ENCODE results near the gene JMY. TPM values are rescaled to one million over a fixed set of nuclear protein-coding genes. Genes with fewer than 3 reads are reported as not detected.
"Not testable (repeated sequence)": the region's sequence is repeated elsewhere in the genome, so short reads cannot be mapped to it uniquely, and the experiment has no call there.

Gene JMY
- total and polyA plus RNA-seq, 9 donors, result 9.9 to 30.3 (median 22.1) TPM

DNA sequence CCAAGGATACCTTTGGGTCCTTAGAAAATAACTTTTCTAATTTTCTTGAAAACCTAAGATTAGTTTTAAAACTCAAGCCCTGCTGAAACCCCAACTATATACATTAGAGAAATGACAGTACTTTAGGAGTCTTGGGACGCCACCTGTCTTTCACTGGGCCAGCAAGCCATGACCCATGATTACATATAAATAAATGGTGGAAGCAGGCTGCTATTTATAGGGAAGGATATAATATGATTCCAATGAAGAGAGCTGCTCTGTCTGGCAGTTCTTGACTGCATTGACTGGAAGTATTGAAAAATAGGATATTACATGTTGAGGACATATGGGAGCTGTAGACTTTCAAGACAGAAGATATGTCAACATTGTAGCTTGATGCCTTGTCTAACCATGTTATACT, 7.3 kb downstream of the JMY start:
- no peak overlapping the region for H3K4me3 ChIP-seq
- 91 to 100% (median 98%) methylated on average over 1 of the region's 1 CpG for WGBS, 3 donors
- H3K9me3 ChIP-seq, result no peaks in the 10 kb centered on the region
- no peaks in the 10 kb centered on the region for H3K27me3 ChIP-seq
- H3K4me1 ChIP-seq (ENCODE audit: insufficient read depth), result peaks cover 3% of the 10 kb centered on the region
- DNase-seq, result no peak
- no peaks in the 10 kb centered on the region for H3K36me3 ChIP-seq
- TF ChIP-seq POLR2A (IDR thresholded peaks at IDR 0.05) (no peak), EP300 (IDR thresholded peaks at IDR 0.05) (no peak)
- TF ChIP-seq, protein P1, sequence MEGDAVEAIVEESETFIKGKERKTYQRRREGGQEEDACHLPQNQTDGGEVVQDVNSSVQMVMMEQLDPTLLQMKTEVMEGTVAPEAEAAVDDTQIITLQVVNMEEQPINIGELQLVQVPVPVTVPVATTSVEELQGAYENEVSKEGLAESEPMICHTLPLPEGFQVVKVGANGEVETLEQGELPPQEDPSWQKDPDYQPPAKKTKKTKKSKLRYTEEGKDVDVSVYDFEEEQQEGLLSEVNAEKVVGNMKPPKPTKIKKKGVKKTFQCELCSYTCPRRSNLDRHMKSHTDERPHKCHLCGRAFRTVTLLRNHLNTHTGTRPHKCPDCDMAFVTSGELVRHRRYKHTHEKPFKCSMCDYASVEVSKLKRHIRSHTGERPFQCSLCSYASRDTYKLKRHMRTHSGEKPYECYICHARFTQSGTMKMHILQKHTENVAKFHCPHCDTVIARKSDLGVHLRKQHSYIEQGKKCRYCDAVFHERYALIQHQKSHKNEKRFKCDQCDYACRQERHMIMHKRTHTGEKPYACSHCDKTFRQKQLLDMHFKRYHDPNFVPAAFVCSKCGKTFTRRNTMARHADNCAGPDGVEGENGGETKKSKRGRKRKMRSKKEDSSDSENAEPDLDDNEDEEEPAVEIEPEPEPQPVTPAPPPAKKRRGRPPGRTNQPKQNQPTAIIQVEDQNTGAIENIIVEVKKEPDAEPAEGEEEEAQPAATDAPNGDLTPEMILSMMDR (IDR thresholded peaks at IDR 0.05), result no peak
- intact Hi-C loops (cut with DNase I), result no loop called here
- H3K27ac ChIP-seq, result no peak overlapping the region

DNA sequence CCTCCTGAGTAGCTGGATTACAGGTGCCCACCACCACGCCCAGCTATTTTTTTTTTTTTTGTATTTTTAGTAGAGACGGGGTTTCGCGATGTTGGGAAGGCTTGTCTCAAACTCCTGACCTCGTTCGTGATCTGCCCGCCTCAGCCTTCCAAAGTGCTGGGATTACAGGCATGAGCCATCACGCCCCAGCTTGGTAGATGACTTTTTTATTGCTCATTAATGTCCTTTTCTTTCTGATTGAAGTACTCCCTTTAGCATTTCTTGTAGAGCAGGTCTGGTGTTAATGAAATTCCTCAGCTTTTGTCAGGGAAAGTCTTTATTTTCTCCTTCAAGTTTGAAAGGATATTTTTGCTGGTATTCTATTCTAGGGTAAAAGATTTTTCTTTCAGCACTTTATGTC, 18.1 kb downstream of the JMY start:
- intact Hi-C loops (cut with DNase I); H3K4me1 ChIP-seq (ENCODE audit: insufficient read depth): not testable (repeated sequence)

DNA sequence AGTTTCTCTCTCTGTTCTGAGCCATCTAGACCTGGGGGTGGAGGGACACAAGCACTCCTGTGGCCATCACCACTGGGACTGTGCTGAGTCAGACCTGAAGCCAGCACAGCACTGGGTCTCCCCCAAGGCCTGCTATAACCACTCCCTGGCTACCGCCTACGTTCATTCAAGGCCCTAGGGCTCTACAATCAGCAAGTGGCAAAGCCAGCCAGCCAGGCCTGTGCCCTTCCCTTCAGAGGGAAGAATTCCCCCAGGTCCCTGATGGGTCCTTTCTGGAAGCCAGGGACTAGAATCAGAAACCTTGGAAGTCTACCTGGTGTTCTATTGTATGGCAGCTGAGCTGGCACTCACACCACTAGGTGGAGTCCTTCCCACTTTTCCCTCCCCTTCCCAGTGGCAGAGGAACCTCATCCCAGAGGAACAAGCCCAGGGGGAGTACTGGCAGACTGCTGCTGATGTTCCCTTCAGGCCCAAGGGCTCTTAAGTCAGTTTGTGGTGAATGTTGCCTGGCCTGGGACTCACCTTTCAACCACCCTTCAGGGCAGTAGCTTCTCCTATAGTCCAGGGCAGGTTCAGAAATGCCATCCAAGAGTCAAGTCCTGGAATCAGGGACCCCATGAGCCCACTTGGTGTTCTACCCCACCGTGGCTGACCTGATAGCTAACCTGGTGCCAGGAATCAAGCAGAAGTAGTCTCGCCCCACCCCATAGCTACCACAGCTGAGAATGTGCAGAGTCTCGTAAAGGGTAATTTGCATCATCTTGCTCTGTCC, 20.0 kb downstream of the JMY start:
- Histone ChIP-seq H3K27ac (no peak overlapping the region), H3K4me3 (no peak overlapping the region), H3K4me1 (ENCODE audit: insufficient read depth) (peaks cover 2% of the 10 kb centered on the region), H3K9me3 (no peaks in the 10 kb centered on the region), H3K36me3 (no peaks in the 10 kb centered on the region), H3K27me3 (no peaks in the 10 kb centered on the region)
- TF ChIP-seq EP300 (IDR thresholded peaks at IDR 0.05) (no peak), POLR2A (IDR thresholded peaks at IDR 0.05) (no peak)
- TF ChIP-seq, protein P1 (IDR thresholded peaks at IDR 0.05), result no peak
- intact Hi-C loops (cut with DNase I), result no loop called here
- no peak for DNase-seq
- WGBS, 3 donors, result 90 to 97% (median 91%) methylated on average over 5 of the region's 5 CpGs

More for the DNA sequence above, 18.1 kb downstream of the JMY start:
- not testable (repeated sequence) for H3K27ac ChIP-seq, H3K36me3 ChIP-seq, H3K27me3 ChIP-seq, H3K4me3 ChIP-seq, DNase-seq, H3K9me3 ChIP-seq
- WGBS, 3 donors, result 80 to 87% (median 85%) methylated on average over 8 of the region's 8 CpGs

DNA sequence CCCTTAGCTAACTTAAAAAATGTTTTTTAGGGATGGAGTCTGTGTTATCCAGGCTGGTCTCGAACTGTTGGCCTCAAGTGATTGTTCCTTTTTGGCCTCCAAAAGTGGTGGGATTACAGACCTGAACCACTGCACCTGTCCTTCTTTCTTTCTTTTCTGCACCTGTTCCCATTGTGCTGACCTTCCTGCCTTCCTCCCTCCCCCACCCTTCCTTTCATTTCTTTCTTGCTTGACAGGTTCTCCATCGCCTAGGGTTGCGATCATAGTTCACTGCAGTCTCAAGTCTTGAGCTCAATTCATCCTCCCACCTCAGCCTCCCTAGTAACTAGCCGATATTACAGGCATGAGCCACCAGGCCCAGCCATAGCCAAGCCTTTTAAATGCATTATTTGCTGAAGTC, 20.6 kb downstream of the JMY start:
- no peak for DNase-seq
- H3K27me3 ChIP-seq, result no peaks in the 10 kb centered on the region
- H3K4me3 ChIP-seq, result no peak overlapping the region
- WGBS, 3 donors, result 94 to 96% (median 94%) methylated on average over 4 of the region's 4 CpGs
- TF ChIP-seq POLR2A (IDR thresholded peaks at IDR 0.05), result no peak
- no peak for TF ChIP-seq EP300 (IDR thresholded peaks at IDR 0.05)
- TF ChIP-seq, protein P1 (IDR thresholded peaks at IDR 0.05), result no peak
- H3K27ac ChIP-seq, result no peak overlapping the region
- intact Hi-C loops (cut with DNase I), result no loop called here
- H3K4me1 ChIP-seq (ENCODE audit: insufficient read depth), result peaks cover 2% of the 10 kb centered on the region
- no peaks in the 10 kb centered on the region for H3K36me3 ChIP-seq
- no peaks in the 10 kb centered on the region for H3K9me3 ChIP-seq

- Histone ChIP-seq H3K27ac (no peak overlapping the region), H3K27me3 (no peaks in the 10 kb centered on the region), H3K4me3 (no peak overlapping the region), H3K36me3 (no peaks in the 10 kb centered on the region), H3K9me3 (no peaks in the 10 kb centered on the region), H3K4me1 (ENCODE audit: insufficient read depth) (peaks cover 2% of the 10 kb centered on the region)
- intact Hi-C loops (cut with DNase I), result no loop called here
- no peak for DNase-seq
- TF ChIP-seq EP300 (IDR thresholded peaks at IDR 0.05) (no peak), POLR2A (IDR thresholded peaks at IDR 0.05) (no peak)
- TF ChIP-seq, protein P1 (IDR thresholded peaks at IDR 0.05), result no peak
- 94 to 98% (median 96%) methylated on average over 6 of the region's 6 CpGs for WGBS, 3 donors
Observed at GRCh38 chr5:79257314-79257713, 21.4 kb downstream of the JMY start.

All from ovary (tissue), 9 donors.